Mesenteric fat pad (tissue), 1 donor: ENCODE results near the gene ECE1. TPM values are rescaled to one million over a fixed set of nuclear protein-coding genes. Genes with fewer than 3 reads are reported as not detected.

Experiments used
- DNase-seq: peaks from one replicate; pipeline ENCODE4 v3.0.0-alpha.2; 2020; ENCODE audit warnings: low spot score
- long read RNA-seq: library from polyadenylated mRNA; unstranded; transcript quantifications from one replicate; pipeline ENCODE4 v2.0.0, GENCODE V29; 2020
- total RNA-seq: library from RNA; stranded (reverse); fragmentation: NEBNext Ultra II Directional; extraction: Animal tissue kit (Norgen Biotek cat#: 25700); gene quantifications from one replicate; pipeline ENCODE4 v1.2.1, GENCODE V29; 2021
- donor health status: DM: yes; HTN: yes; CAD: no.

The ECE1 gene
- 156 TPM for total RNA-seq
- long read RNA-seq, full-length matches to known transcripts = 79 of 269 reads
- long read RNA-seq, partial matches to known transcripts = 53 of 269 reads
- long read RNA-seq, other reads (novel, unspliced or antisense) = 137 of 269 reads

GRCh38 chr1:21289700-21290545 is at the start of gene ECE1:
TSS of gene ECE1 (minus strand) at chr1:21290463. CDS start at chr1:21290414, 49 bp downstream.
- DNase-seq = peak; percentile 94

GRCh38 chr1:21339356-21340229 is 49.3 kb upstream of the ECE1 start:
- no peak for DNase-seq

GRCh38 chr1:21338573-21339355 is 48.5 kb upstream of the ECE1 start:
- no peak for DNase-seq

- peak; percentile 94 for DNase-seq
These were observed 47.8 kb upstream of the ECE1 start for GRCh38 chr1:21337928-21338572.

- DNase-seq = no peak
These were observed 47.2 kb upstream of the ECE1 start for GRCh38 chr1:21337454-21337927.

GRCh38 chr1:21337010-21337437 is 46.8 kb upstream of the ECE1 start:
- no peak for DNase-seq

GRCh38 chr1:21335750-21336224 is 45.5 kb upstream of the ECE1 start:
- DNase-seq = no peak

GRCh38 chr1:21335088-21335691 is 44.9 kb upstream of the ECE1 start:
- no peak for DNase-seq

GRCh38 chr1:21334214-21335087 is 44.2 kb upstream of the ECE1 start:
- DNase-seq = no peak

GRCh38 chr1:21333824-21334213 is 43.6 kb upstream of the ECE1 start:
- no peak for DNase-seq

- DNase-seq = no peak
These were observed 42.5 kb upstream of the ECE1 start for GRCh38 chr1:21332554-21333311.

- DNase-seq = no peak
These were observed 41.7 kb upstream of the ECE1 start for GRCh38 chr1:21331752-21332478.

GRCh38 chr1:21330544-21330943 is 40.3 kb upstream of the ECE1 start:
- no peak for DNase-seq

- DNase-seq = no peak
These were observed 39.1 kb upstream of the ECE1 start for GRCh38 chr1:21329209-21329844.

GRCh38 chr1:21327566-21328323 is 37.5 kb upstream of the ECE1 start:
- no peak for DNase-seq

GRCh38 chr1:21326861-21327344 is 36.6 kb upstream of the ECE1 start:
- DNase-seq = no peak
